ENCODE measurements around the gene OVCH2. TPM values are rescaled to one million over a fixed set of nuclear protein-coding genes. Genes with fewer than 3 reads are reported as not detected.

OVCH2 gene
- total RNA-seq, 2 experiments from 2014 or later: not detected

DNA sequence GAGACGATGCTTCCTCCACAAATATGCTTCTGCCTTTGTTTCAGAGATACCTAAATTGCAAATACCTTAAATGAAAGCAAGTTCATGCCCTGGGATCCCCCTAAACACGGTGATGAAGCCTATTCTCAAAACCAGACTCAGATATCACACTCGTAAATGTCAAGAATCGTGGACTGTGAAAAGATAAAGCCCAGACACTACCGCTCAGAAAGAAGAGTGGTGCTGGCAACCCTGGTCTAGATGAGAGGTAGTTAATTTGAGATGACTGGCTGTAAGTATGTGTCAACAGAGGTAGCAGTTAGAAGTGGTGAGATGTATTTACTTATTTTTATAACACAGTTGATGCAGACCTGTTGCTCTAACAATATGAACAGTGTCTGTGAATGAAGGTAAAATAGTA, 2.5 kb downstream of the OVCH2 start:
- Mint-ChIP-seq H3K36me3 (ENCODE audit: low read depth) (no peaks in the 10 kb centered on the region), H3K27me3 (peaks cover 66% of the 10 kb centered on the region), H3K27ac (no peak overlapping the region), H3K9me3 (no peaks in the 10 kb centered on the region), H3K4me3 (no peak overlapping the region), H3K4me1 (ENCODE audit: low read depth) (no peaks in the 10 kb centered on the region)
- H3K4me1 ChIP-seq (ENCODE audit: insufficient read depth, low read length): no peaks in the 10 kb centered on the region
- peaks cover 0 to 24% of the 10 kb centered on the region in 2 experiments for H3K27me3 ChIP-seq (ENCODE audit: control insufficient read depth in 1 of 2, insufficient read depth in 2 of 2, low read length in 2 of 2)
- H3K4me3 ChIP-seq (ENCODE audit: low read length): no peak overlapping the region
- no peaks in the 10 kb centered on the region for H3K36me3 ChIP-seq (ENCODE audit: insufficient read depth, low read length)
- no peak overlapping the region for H3K27ac ChIP-seq (ENCODE audit: low read depth in 1 of 2, low read length in 2 of 2)
- ATAC-seq (ENCODE audit: poor library complexity) (no peak), DNase-seq (no peak)
- intact Hi-C loops (cut with DNase I, micrococcal nuclease): no loop called here
- H3K9me3 ChIP-seq (ENCODE audit: control insufficient read depth in 1 of 2, insufficient read depth in 1 of 2, low read length in 2 of 2): no peaks in the 10 kb centered on the region
- TF ChIP-seq, protein P1, sequence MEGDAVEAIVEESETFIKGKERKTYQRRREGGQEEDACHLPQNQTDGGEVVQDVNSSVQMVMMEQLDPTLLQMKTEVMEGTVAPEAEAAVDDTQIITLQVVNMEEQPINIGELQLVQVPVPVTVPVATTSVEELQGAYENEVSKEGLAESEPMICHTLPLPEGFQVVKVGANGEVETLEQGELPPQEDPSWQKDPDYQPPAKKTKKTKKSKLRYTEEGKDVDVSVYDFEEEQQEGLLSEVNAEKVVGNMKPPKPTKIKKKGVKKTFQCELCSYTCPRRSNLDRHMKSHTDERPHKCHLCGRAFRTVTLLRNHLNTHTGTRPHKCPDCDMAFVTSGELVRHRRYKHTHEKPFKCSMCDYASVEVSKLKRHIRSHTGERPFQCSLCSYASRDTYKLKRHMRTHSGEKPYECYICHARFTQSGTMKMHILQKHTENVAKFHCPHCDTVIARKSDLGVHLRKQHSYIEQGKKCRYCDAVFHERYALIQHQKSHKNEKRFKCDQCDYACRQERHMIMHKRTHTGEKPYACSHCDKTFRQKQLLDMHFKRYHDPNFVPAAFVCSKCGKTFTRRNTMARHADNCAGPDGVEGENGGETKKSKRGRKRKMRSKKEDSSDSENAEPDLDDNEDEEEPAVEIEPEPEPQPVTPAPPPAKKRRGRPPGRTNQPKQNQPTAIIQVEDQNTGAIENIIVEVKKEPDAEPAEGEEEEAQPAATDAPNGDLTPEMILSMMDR (IDR thresholded peaks at IDR 0.05): no peak
- POLR2A ChIA-PET: no interaction called here
- CTCF ChIA-PET: no interaction called here

DNA sequence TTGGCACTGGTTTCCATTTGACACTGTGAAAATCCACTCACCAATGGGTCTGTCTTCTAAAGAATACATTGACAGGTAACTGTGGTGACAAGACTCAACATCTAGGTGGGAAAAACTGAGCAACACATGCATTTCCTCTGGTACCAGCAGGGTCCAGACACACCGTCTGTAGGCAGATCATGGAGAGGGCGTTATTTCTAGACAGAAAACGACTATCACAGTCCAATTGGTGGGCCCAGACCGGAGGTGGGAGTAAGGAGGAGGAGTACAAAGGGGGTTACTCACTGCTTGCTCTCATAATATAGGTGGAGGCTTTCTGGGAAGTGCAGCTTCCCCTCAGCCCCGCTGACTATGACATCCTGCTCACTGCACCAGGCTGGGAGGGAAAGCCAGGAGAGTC, 9.9 kb downstream of the OVCH2 start:
- Histone ChIP-seq H3K36me3 (ENCODE audit: insufficient read depth, low read length) (no peaks in the 10 kb centered on the region), H3K9me3 (ENCODE audit: control insufficient read depth in 1 of 2, insufficient read depth in 1 of 2, low read length in 2 of 2) (no peaks in the 10 kb centered on the region), H3K27ac (ENCODE audit: low read depth in 1 of 2, low read length in 2 of 2) (no peak overlapping the region), H3K4me3 (ENCODE audit: low read length) (no peak overlapping the region), H3K4me1 (ENCODE audit: insufficient read depth, low read length) (no peaks in the 10 kb centered on the region), H3K27me3 (ENCODE audit: control insufficient read depth in 1 of 2, insufficient read depth in 2 of 2, low read length in 2 of 2) (peaks cover 14 to 31% of the 10 kb centered on the region in 2 experiments)
- Mint-ChIP-seq H3K4me3 (no peak overlapping the region), H3K4me1 (ENCODE audit: low read depth) (no peaks in the 10 kb centered on the region), H3K36me3 (ENCODE audit: low read depth) (no peaks in the 10 kb centered on the region), H3K27ac (no peak overlapping the region), H3K27me3 (peaks cover 44% of the 10 kb centered on the region), H3K9me3 (no peaks in the 10 kb centered on the region)
- DNase-seq (no peak), ATAC-seq (ENCODE audit: poor library complexity) (no peak)
- ChIA-PET CTCF (no interaction called here), POLR2A (no interaction called here)
- intact Hi-C loops (cut with DNase I, micrococcal nuclease): loop anchor here in 1 of 2 experiments (5.0 to 10.0 kb wide), 2 partner anchors 254 to 288 kb away; partner anchors contain the start of gene EIF3F
- TF ChIP-seq, protein P1 (IDR thresholded peaks at IDR 0.05): no peak

DNA sequence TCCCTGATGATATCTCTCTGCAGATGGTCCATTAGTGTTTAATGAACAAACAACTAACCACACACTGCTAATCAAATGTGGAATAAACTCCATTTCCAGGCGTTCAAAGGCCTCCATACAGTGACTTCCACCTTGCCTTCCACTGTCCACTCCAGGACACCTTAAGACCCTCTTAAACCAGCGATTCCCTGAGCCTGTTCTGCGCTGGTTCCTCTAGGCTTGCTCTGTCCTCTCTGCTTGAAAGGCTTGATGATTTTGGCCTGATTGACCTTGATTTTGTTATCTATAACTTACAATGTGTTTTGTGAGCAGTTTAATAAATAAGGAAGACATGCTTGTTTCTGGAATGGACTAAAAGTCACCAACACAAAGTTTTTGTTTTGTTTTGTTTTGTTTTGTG, 12.0 kb downstream of the OVCH2 start:
- H3K27ac Mint-ChIP-seq: no peak overlapping the region
- TF ChIP-seq, protein P1 (IDR thresholded peaks at IDR 0.05): no peak
- ChIA-PET POLR2A (no interaction called here), CTCF (interaction anchor here (0.7 to 1.2 kb wide), 7 partner anchors 8 to 596 kb away, joined by 3 to 7 read pairs (median 4); partner anchors contain the start of gene EIF3F)
- intact Hi-C loops (cut with DNase I, micrococcal nuclease): loop anchor here (1.0 to 10.0 kb wide), 5 partner anchors 291 to 882 kb away; partner anchors contain the start of gene EIF3F (in 1 of the 2)
- Histone ChIP-seq H3K27me3 (ENCODE audit: control insufficient read depth in 1 of 2, insufficient read depth in 2 of 2, low read length in 2 of 2) (peaks cover 14 to 32% of the 10 kb centered on the region in 2 experiments), H3K27ac (ENCODE audit: low read depth in 1 of 2, low read length in 2 of 2) (no peak overlapping the region), H3K9me3 (ENCODE audit: control insufficient read depth in 1 of 2, insufficient read depth in 1 of 2, low read length in 2 of 2) (no peaks in the 10 kb centered on the region), H3K36me3 (ENCODE audit: insufficient read depth, low read length) (no peaks in the 10 kb centered on the region), H3K4me3 (ENCODE audit: low read length) (no peak overlapping the region), H3K4me1 (ENCODE audit: insufficient read depth, low read length) (no peaks in the 10 kb centered on the region)
- H3K27me3 Mint-ChIP-seq: peaks cover 53% of the 10 kb centered on the region
- no peaks in the 10 kb centered on the region for H3K36me3 Mint-ChIP-seq (ENCODE audit: low read depth)
- DNase-seq (no peak), ATAC-seq (ENCODE audit: poor library complexity) (no peak)
- H3K9me3 Mint-ChIP-seq: no peaks in the 10 kb centered on the region
- no peaks in the 10 kb centered on the region for H3K4me1 Mint-ChIP-seq (ENCODE audit: low read depth)
- H3K4me3 Mint-ChIP-seq: no peak overlapping the region
